ENCODE measurements around the gene TOM1L2.
A peak's percentile ranks its signal among the peaks of the same experiment; 100 is the strongest.
"Not testable (repeated sequence)": the region's sequence is repeated elsewhere in the genome, so short reads cannot be mapped to it uniquely, and the experiment has no call there.

Gene TOM1L2

DNA sequence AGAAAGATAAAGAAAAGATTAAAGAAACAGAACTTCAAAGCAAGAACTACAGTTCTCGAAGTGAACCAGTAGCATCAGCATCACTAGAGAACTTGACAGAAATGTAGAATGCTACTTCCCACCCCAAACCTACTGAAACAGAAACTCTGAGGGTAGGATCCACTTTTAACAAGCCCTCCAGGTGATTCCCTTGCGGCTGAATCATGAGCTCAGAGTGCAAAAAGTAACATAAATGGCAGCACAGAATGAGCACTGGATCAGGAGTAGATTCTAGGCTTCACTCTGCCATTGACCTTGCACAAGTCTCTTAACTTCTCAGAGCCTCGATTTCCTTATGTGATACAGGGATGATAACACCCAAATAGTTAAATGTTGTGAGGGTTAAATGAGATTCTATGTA, 5.8 kb downstream of the TOM1L2 start:
- DNase-seq, result no peak

DNA sequence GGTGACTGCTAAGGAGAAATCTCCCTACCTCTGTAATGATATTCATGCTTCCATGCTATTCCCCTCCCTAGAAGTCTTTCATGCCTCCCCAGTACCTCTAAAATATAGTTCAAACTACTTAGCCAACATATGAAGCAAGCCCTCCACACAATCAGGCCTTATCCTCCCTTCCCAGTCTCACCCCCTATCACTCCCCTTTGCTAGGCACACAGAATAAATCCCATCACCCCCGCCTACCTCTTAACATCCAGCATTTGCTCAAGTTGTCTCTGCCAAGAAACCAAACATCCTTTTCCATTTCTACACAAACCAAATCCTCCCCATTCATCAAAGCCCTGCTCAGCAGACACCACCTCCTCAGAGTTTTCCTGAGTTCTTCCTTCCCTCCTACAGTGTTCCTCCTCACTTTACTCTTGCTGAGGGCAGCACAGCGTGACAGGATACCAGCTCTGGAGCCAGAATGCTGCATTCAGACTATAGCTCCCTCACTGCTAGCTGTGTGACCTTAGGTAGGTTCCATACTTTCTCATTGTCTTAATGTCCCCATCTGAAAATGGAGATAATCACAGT, 7.0 kb downstream of the TOM1L2 start:
- no peak for DNase-seq

DNA sequence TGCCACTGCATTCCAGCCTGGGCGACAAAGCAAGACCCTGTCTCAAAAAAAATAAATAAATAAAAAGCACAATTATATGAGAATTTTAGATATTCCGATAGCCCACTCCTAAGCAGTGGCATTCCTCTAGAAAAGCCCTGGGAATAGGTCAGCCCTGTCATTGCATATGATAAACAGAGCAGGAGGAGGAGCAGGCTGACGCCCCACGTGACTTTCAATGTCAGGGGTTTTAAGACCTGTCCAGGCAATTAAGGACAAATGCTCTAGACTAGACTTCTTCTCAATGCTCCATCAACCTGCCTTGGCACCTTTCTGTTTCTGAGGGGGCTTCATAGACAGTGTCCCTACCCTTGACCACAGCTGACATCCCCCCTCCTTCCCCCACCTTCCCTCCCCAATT, 7.5 kb downstream of the TOM1L2 start:
- DNase-seq, result no peak

DNA sequence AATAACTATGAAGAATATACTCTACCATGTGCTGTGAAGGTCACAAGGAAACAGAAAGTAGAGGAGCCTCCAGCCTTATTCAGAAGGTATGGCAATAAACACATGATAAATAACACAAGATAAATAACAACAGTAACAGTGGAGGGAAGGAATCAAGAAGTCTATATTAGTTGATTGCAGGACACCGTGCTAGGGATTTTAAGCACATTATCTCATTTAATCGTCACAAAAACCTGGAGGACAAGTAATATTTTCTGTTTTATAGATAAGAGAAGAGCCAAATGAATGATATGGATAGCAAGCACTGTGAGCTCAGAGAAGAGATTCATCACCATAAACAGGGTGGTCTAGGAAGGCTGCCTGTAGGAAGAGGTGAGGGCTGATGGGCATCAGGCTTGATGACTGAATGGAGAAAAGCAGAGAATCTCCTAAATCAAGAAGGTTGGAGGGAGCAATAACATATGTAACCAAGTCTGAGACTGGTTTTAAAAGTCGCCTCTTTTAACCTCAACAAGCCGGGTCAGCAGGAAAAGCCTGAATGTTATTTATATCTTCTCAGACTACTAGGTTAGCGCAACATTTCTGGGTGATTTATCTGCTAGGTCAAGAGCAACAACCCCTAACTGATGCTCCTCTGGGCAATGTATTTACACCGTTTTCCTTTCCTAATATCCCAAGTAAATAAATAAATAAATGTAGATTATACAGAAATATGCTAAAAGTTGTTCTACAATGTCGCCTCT, 8.3 kb downstream of the TOM1L2 start:
- no peak for DNase-seq

DNA sequence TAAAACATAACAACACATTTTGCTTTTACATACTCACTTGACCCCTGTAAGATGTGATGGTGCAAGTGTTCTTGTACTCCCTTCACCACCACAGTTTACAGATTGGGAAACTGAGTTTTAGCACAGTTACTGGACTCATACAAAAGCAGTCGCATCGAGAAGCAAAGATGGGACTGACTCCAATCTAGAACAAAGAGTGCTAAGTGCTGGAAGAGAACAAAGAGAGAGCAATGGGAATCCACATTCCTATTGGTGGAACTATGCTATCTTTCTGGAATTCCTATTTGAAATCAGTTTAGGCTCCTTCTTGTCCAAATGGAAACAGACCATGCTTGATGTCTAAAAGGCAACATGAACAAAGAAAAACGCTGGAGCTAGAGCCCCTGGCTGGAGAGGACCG, 9.1 kb downstream of the TOM1L2 start:
- DNase-seq, result no peak

DNA sequence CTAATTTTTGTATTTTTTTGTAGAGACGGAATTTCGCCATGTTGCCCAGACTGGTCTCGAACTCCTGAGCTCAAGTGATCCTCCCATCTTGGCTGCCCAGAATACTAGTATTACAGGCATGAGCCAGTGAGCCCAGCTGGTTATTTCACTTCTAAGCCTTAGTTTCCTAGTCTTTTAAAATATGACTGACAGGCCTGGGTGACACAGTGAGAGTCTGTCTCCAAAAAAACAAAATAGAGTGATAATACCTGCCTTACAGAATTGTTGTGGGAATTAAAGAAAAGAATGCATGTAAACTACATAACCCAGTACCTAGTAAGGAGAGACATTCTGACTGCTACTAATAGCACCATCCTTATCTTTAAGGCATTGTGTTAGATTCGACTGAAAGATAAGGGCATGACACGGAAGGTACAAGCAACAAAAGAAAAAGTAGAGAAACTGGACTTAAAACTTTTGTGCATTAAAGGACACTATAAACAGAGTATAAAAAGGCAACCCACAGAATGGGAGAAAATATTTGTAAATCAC, 11.6 kb downstream of the TOM1L2 start:
- no peak for DNase-seq

DNA sequence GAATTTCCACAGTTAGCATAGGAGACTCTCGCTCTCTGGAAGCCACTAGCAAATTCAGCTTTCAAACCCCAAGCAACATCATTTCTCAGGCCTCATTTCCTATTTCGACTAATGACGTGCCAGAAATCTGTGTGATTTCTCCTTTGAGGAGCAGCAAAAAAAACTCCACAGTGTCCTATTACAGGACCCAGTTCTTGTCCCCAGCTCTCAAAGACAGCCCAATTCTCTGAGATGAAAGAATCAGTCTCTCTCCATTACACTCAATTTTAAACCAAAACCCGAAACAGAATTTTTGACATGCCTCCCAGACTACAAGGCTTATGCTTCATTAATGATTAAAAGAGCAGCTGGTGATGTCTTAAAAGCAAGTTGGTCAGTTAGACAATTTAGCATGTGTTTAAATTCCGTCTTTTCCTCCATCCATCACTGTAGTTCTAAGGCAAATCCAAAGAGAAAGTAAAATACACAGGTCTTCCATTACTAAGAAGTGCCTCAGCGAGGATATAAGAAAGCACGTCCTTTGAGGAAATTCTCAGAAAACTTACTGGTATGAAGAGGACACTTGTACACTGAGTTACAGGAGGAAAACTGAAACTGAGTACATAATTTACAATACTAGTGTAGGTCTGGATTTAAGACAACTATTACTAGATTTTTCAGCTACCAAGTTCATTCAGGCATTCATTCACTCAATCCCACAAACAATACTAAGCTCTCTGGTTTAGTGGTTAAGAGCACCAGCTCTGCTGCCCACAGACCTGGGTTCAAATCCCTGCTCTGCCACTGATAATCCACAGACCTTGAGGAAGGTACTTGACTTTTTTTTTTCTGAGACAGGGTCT, 12.5 kb downstream of the TOM1L2 start:
- peak; percentile 61 for DNase-seq

DNA sequence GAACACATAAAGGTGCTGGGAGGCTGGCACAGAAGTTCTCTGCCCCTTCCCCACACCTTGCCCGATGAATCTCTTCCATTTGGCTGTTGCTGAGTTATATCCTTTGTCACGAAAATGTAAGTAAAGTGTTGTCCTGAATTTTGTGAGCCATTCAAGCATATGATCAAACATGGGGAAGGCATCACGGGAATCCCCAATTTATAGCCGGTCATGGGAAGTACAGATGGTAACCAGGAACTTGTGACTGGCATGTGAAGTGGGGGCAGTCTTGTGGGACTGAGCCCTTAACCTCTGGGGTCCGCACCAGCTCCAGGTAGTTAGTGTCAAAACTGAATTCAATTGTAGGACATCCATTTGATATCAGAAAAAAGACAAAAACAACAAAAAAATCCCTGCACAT, 13.2 kb downstream of the TOM1L2 start:
- no peak for DNase-seq

DNA sequence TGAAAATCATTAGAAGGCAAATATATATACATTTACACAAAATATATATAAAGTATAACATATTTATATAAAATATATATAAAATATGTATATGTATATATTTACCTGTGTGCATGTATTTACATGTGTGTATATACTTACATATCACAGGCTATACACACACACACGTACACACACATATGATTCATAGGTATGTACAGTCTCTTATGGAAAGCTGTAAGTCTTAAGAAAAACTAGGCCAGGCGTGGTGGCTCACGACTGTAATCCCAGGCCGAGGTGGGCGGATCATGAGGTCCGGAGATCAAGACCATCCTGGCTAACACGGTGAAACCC, 14.7 kb downstream of the TOM1L2 start:
- DNase-seq, result no peak

DNA sequence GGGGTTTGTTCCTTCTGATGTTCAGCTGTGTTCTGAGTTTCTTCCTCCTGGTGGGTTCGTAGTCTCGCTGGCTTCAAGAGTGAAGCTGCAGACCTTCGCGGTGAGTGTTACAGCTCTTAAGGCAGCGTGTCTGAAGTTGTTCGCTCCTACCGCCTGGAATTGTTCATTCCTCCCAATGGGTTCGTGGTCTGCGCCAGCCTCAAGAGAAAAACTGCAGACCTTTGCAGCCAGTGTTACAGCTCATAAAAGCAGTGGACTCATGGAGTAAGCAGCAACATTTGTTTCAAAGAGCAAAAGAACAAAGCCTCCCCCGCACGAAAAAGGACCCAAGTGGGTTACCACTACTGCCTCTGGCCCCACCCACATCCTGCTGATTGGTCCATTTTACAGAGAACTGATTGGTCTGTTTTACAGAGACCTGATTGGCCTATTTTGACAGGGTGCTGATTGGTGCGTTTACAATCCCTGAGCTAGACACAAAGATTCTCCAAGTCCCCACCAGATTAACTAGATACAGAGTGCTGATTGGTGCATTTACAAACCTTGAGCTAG, 16.3 kb downstream of the TOM1L2 start:
- not testable (repeated sequence) for DNase-seq

DNA sequence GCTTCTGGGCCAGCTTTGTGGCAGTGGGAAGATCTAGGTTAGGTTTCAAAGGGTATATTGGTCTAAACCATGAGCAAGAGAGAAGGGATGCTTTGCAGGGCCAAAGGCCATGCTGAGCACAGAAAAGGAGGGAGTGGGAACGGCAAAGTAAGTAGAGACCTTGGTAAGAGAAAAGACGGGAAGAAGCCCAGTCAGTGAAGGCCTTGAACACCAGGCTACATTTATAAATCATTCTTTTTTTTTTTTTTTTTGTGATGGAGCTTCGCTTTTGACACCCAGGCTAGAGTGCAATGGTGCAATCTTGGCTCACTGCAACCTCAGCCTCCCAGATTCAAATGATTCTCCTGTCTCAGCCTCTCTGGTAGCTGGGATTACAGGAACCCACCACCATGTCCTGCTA, 18.1 kb downstream of the TOM1L2 start:
- no peak for DNase-seq

DNA sequence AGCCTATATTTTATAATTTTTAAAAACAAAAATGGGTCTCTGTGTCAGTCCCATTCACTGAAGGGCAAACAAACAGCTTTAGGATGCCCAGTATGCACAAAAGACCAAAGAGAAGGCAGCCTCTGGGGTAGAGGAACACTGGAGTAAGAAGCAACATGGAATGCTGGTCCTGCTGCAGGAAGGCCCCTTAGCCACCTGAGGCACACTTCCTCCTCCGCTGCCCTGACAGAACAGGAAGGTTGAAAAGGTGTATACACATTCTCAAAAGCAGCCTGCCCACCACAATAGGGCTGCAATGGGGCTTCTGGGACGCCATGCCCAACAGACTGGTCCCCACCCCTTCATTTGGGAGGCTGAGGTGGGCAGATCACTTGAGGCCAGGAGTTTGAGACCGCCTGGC, 19.5 kb downstream of the TOM1L2 start:
- no peak for DNase-seq

DNA sequence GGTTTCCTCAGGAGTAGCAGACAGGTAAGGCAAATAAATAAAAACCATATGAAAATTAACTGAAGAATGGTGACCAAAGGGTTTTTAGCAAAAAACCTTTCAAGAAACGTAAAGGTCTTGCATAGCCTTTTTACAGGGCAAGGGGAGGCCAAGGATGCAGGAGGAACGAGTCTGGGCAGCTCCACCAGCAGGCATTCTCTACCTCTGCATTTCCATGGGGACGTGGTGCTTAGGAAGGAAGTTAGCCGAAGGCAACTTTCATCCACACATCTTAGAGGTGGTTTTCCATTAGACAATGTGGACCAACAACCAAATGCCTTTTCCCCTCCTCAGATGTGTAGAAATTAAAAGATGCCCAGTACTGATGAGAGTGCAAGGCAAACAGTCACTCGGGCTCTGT, 20.7 kb downstream of the TOM1L2 start:
- no peak for DNase-seq

DNA sequence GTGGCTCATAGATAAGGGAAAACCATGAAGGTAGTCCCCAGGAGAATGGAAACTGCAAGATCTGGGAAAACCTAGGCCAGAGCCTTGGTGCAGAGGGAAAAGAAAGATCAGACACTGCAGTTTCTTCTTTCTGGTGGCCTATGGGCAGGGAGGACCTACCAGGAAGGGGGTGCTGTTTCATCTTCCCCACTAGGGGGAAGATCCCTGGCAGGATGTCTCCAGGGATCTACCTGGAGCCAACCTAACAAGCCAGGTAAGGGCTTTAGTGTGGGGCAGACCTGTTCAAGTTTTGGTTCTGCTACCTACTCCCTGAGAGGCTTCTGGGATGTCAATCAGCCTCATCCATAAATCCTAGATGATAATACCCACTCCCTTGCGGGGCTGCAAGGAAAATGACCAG, 21.4 kb downstream of the TOM1L2 start:
- no peak for DNase-seq

DNA sequence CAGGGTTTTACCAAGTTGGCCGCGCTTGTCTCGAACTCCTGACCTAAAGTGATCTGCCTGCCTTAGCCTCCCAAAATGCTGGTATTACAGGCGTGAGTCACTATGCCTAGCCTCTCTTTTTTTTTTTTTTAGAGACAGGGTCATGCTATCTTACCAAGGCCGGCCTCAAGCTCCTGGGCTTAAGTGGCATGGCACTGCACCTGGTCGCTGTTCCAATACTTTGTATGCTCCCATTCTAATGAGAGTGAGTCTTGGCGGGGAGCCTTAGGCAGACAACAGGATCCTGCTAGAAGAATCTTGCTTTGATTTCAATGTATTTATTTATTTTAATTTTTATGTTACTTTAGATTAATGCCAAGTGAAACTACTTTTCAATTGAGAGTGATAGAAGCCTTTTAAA, 21.9 kb downstream of the TOM1L2 start:
- DNase-seq, result no peak

DNA sequence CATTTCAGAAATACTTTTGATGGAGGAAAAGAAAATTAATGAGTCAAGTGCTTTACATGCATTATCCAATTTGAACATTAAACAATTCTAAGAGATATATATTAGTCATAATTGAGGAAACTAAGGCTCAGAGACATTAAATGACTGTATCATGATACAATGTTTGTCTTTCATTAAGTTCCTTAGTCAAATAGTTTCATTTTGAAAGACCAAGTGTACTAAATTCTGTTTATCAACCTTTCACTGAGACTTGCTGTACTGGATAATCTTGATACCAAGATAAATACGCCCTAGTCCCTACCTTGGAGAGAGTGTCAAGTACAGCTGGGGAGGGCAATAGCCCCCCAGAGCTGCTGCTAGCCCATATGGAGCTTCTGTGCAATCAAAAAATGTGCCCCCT, 24.2 kb downstream of the TOM1L2 start:
- no peak for DNase-seq

DNA sequence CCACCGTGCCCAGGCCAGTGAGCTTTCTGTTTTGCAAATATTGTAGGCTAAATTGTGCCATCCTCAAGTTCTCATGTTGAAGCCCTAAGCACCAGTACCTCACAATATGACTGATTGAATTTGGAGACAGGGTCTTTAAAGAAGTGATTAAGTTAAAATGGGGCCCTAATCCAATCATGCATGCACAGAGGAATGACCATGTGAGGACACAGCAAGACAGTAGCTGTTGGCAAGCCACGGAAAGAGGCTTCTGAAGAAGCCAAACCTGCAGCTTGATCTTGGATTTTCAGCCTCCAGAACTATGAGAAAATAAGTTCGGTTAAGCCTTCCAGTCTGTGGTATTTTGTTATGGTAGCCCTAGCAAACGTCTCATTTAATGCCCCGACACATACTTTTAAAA, 24.9 kb downstream of the TOM1L2 start:
- no peak for DNase-seq

DNA sequence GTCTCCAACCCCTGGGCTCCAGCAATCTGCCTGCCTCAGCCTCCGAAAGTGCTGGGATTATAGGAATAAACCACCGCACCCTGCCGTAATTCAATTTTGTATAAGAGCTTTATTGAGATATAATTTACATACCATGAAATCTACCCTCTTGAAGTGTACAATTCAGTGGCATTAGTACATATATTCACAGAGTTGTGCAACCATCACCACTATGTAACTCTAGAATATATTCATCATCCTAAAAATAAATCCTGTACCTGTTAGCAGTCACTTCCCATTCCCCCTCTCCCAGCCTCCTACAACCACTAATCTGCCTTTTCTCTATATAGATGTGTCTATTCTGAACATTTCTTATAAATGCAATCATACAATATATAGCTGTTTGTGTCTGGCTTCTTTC, 26.1 kb downstream of the TOM1L2 start:
- DNase-seq, result no peak

DNA sequence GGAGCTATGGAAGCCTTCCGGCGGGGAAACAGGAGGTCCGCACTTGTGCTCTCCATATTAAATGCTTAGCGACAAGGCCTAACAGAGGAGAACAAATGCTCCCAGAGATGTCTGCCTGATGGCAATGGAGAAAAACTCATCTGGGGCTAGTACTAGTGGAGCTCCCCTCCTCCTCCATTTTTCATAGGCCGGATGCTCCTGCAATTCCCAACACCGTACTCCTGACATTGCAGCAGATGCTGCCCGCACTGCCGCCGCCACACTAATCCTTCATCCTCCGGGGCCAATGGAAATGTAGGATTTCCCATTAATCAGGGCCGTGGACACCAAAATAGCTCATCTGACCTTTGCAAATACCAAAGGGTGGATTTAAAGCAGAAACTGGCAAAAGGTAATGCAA, 27.5 kb downstream of the TOM1L2 start:
- no peak for DNase-seq

DNA sequence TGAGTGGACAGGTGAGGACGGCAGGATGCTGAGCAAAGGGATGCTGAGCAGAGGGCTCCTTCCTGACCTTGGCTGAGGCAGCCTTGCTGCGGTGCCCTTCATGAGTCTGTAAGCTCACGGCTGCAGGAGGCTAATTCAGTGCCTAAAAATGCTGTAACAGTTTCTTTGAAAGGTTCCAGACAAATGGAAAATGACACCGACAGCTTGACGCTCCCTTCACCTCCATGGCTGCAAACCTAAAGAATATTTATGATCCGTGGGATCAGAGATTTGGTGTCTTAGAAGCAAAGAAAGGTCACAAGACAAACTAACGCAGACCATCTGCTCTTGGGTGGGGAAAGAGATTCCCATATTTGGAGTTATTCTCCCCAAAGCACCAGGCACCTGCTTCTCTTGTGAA, 28.0 kb downstream of the TOM1L2 start:
- no peak for DNase-seq

DNA sequence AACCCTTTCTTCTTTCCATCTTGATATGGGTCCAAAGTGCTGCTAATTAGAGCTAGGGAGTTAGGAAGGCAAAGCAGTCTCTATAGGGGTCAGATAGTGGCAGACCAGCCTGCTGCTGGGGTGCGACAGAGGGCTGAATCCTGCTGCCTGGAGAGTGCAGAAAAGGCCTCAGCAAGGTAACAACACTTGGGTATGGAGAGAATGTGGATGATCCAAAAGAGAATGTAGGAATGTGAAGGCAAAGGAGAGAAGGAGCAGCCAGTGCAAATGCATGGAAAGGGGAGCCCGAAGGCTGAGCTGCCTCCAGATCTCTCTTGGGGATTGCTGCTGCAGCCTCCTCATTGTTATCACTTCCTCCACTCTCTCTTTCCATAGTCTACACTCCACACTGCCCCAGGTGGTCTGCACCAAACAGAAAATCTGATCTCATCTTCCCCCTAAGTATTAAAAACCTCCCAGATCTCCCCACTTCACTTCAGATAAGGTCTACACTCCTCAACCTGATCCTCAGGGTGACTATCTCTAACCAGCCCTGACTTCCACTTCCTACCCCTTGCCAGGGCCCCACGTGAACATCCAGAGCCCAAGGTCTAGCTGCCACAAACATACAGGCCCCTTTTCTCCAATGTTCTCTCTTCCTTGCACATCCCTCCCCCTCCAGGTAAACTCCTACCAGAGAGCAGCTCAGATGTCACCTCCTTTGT, 28.8 kb downstream of the TOM1L2 start:
- no peak for DNase-seq

DNA sequence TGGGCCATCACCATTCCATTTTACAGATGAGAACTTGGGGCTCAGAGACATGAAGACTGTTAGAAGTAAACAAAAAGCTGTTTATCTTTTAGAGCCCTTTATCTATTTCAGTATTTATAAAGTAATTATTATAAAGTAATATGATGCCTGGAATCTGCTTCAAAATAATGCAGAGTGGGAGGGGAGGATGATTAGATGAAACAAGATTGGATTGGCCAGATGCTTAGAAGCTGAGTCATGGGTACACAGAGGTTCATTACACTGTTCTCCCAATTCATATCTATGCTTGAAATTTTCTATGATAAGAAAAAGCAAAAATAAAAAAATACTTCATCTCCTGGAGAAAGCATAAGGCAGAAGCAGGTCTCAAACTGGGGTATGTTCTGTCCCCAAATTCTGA, 29.4 kb downstream of the TOM1L2 start:
- DNase-seq, result no peak

DNA sequence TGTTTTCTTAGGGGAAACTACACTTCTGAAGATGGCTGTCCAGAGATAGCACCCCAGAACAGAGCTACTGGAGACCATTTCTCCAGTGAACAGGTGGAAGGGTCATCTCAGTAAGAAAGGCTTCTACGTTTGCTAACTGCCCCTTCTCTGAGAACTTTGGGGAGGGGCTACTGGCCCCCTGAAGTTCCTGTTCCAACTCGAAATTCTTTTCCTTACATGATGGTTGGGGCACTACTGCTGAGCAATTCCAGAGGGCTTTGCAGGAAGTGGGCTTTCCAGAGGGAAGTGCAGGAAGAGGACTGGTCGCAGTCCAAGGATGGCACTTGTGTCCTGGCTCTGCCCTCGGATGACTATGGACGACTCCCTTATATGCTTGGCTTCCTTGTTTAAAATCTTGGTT, 31.2 kb downstream of the TOM1L2 start:
- no peak for DNase-seq

Measured in stimulated activated CD8-positive, alpha-beta memory T cell treated with anti-CD3 and anti-CD28 coated beads, Interleukin-4, amount 100 ng/mL, for 48 hours (primary cell).